Urinary bladder (tissue), 4 donors: ENCODE data around the gene MTMR8. TPM values are rescaled to one million over a fixed set of nuclear protein-coding genes. Genes with fewer than 3 reads are reported as not detected.

Experiments used
- DNase-seq: peaks from one replicate; pipeline ENCODE4 v3.0.0-alpha.2; 2015; ENCODE audit errors: extremely low spot score
- H3K27ac ChIP-seq: one replicate; pipeline ENCODE4 v1.5.1; 2013; ENCODE audit warnings: low read depth, mild to moderate bottlenecking, moderate library complexity
- H3K36me3 ChIP-seq: one replicate; pipeline ENCODE4 v1.6.1; 2013; ENCODE audit warnings: mild to moderate bottlenecking, moderate library complexity; ENCODE audit not compliant: insufficient read depth
- H3K4me1 ChIP-seq: one replicate; pipeline ENCODE4 v1.6.1; 2013; ENCODE audit warnings: mild to moderate bottlenecking, moderate library complexity; ENCODE audit not compliant: insufficient read depth
- H3K4me3 ChIP-seq: one replicate; pipeline ENCODE4 v1.5.1; 2013; ENCODE audit warnings: low read depth, low read length
- WGBS: extraction: QIAGEN DNeasy Blood & Tissue Kit; methylation state at CpG from one replicate; pipeline ENCODE4 v1.1.7; 2013; 5-methylcytosine and 5-hydroxymethylcytosine counted together
- polyA plus RNA-seq: library from polyadenylated mRNA; stranded (reverse); fragments of 200-250 nt; gene quantifications from one replicate; pipeline ENCODE4 v1.2.3, GENCODE V29; 2013
- total RNA-seq: library from RNA; depleted of rRNA; stranded (reverse); fragments of >200 nt; gene quantifications from one replicate; pipeline ENCODE4 v1.2.3, GENCODE V29; 2014
- donor health status: healthy with polysubstance abuse.
- donor health status: healthy.

MTMR8 gene
- total and polyA plus RNA-seq, 2 donors: 0.91 to 5.2 TPM

DNA sequence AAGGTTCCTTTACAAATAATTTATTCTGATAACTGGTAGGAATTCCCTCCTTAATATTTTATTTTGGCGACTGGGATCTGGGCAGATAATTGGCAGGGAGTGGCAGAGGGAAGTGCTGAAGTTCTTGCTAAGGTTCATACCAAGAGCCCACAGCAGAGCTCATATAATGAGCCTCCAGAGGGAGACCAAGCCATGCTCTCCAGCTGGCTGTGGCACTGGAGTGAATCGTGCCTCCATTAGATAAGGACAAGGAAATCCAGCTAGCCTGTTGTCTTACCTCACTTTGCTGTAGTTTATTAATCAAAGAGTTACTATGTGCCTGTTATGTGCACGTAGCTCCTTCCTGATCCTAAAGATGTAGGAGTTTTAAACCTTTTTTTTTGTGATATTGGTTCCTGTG, 166.1 kb downstream of the MTMR8 start:
- WGBS: 36% methylated on average over 3 of the region's 3 CpGs
- H3K36me3 ChIP-seq: no peaks in the 10 kb centered on the region
- no peak overlapping the region for H3K27ac ChIP-seq
- H3K4me3 ChIP-seq: no peak overlapping the region
- no peaks in the 10 kb centered on the region for H3K4me1 ChIP-seq
- no peak for DNase-seq

Other genes with a start within 250 kb of the MTMR8 start
- gene AMER1, start 189.7 kb downstream of the MTMR8 start, total RNA-seq: 5.0 TPM
- gene AMER1, start 189.7 kb downstream of the MTMR8 start, polyA plus RNA-seq: 3.6 TPM
- 0.21 TPM for gene ASB12, start 164.8 kb downstream of the MTMR8 start, total RNA-seq
- 0.39 TPM for gene ASB12, start 164.8 kb downstream of the MTMR8 start, polyA plus RNA-seq